HG03097 (cell line): ENCODE measurements around the gene NINJ2.

ENCODE experiments used
- ATAC-seq: cut with Tn5 transposase; IDR thresholded peaks from one replicate; pipeline ENCODE4 v1.9.1; 2021; ENCODE audit not compliant: unreplicated experiment, low FRiP score

The NINJ2 gene

DNA sequence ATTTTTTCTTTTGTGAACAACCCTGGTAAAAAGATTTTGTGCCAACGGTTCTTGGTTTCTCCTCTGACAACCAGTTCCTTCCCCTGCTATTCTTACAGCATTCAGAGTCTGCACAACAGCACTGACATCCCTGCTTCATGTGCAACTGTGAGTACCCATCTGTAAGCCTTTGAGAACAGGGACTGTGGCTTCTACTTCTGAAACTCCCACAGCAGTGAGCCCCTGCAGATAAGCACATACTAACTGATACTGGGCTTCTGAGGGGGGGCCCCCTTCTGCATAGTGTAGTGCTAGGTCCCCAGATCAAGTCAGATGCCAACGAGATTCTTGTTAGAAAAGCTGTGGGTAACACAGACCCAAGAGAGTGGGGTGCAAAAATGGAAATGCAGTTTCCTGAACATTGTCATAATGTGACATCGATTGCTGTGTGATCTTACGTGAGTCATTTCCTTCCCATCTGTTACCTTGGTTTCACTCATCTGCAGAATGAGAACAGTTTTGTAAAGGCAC is 11.1 kb upstream of the NINJ2 start:
- ATAC-seq = peak; percentile 70

DNA sequence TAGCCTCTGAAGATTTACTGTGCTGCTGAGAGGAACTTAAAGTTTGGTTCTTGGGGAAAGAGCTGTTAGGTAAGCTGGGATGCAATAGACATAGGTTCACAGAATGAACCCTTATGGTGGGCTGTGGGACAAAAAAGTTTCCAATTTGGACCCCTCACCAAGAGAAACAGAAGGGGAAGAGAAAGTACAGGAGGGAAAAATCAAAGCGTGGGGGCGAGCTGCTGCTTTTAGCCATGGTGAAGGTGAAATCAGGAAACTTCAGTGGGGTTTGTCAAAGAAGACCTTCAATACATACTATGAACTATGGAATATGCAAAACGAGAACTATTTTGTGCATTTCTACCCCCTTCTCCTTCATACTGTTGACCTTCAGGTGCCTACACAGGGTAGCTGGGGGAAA is 10.6 kb upstream of the NINJ2 start:
- peak; percentile 8 for ATAC-seq

- no peak for ATAC-seq
Measured at GRCh38 chr12:669576-669945, 6.3 kb upstream of the NINJ2 start.

GRCh38 chr12:668090-668481 is 4.8 kb upstream of the NINJ2 start:
- ATAC-seq = no peak

GRCh38 chr12:666766-667308 is 3.6 kb upstream of the NINJ2 start:
- ATAC-seq = no peak

DNA sequence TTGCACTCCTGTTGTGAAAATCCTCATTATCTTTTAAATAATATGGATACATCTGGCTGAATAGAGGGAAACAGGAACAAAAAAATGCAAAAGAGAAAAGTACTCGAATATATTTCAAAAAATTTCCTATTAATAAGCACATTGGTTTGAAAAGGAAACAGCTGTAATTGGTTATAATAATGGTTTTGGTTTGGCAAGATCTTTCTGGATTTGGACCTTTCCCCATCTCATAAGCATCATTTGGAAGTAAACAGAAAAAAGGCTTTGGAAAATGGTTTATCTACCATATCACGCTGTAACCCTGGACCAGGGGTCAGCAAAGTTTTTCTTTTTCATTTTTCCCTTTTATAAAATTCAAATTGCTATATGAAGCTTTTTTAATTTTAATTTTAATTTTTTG is 2.8 kb upstream of the NINJ2 start:
- ATAC-seq = no peak

DNA sequence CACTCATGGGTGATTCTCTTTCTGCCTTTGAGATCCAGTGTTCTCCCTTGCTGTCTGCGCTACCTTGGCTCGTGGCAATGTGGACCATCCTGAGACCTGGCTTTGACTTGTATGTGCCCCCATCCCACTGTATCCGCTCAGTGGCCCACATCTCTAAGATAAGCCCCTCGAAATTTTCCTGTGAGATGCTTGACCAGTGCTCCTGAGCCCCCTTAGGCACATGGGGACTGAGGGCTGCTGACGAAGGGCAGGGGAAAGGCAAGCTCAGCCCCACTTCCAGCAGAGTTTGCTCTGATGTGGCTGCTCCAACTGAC is 1.5 kb upstream of the NINJ2 start:
- ATAC-seq = no peak

DNA sequence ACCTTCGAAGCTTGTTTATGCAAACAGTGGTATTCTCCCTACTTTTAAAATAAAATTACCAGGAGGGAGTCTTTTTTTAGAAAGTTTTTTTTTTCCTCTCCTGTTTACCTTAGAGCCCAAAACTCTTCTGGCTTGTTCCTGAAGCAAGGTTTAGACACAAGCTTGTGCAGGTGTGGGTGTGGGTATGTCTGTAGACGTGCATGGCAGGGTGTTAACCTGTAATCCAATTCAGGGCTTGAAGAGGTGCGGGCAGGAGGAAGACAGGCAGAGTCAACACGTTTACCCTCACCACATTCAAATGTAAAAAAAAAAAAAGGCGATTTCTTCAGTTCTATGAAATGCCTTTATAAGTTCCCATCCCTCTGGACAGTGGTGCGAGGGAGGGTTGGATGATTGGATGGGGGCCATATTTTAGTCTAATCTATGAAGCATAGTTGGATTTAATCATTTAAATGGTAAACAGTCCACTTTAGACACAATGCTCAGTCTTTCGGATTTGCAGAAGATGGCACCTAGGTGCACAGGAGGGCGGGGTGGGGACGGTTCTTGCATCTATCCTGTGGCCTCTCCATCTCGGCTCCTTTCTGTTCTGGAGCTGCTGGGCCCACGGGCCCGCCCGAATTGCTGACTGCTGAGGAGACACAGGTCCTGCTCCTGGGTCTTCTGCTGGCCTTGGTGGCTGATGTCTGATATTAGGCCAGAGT is 982 bp upstream of the NINJ2 start:
- no peak for ATAC-seq

GRCh38 chr12:662566-663292 is 516 bp downstream of the NINJ2 start:
- no peak for ATAC-seq

DNA sequence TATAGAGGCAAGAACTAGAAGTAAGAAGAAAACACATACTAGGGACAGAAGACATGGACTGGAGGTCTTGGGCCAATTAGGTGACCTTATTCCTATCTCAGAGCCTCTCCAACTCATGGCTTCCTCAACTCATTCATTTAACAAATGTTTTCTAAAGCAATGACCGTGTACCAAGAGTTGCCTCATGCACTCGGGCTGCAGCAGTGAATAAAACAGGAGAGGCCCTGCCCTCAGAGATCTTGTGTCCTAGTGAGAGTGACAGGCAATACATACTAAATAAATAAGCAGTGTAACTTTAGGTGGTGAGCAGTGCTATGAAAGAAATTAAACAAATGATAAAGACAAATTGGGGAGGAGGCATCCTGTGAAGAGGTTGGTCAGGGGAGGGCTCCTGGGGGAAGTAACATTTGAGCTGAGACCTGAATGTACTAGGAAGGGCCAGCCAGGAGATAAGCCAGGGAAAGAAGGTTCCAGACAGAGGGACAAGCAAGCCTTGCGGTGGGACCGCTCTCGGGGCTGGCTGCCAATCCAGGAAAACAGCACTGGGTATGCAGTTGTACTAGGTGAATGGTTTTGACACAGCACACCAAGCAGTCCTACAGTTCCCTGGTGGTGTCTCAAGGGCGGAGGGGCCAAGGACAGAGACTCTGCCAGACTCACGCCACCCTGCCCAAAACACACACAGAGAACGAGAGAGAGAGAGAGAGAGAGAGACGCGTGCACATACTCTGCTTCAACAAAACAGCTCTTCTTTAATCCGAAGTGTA is 1.3 kb downstream of the NINJ2 start:
- ATAC-seq = no peak

- ATAC-seq = no peak
Measured at GRCh38 chr12:659090-659683, 4.1 kb downstream of the NINJ2 start.

GRCh38 chr12:650983-651382 is 12.3 kb downstream of the NINJ2 start:
- no peak for ATAC-seq

GRCh38 chr12:647385-648085 is 15.7 kb downstream of the NINJ2 start:
- no peak for ATAC-seq

GRCh38 chr12:646442-647384 is 16.5 kb downstream of the NINJ2 start:
- no peak for ATAC-seq

GRCh38 chr12:645563-646071 is 17.6 kb downstream of the NINJ2 start:
- ATAC-seq = no peak

- ATAC-seq = no peak
Measured at GRCh38 chr12:644818-645552, 18.3 kb downstream of the NINJ2 start.

- ATAC-seq = no peak
Measured at GRCh38 chr12:644303-644639, 19.0 kb downstream of the NINJ2 start.

DNA sequence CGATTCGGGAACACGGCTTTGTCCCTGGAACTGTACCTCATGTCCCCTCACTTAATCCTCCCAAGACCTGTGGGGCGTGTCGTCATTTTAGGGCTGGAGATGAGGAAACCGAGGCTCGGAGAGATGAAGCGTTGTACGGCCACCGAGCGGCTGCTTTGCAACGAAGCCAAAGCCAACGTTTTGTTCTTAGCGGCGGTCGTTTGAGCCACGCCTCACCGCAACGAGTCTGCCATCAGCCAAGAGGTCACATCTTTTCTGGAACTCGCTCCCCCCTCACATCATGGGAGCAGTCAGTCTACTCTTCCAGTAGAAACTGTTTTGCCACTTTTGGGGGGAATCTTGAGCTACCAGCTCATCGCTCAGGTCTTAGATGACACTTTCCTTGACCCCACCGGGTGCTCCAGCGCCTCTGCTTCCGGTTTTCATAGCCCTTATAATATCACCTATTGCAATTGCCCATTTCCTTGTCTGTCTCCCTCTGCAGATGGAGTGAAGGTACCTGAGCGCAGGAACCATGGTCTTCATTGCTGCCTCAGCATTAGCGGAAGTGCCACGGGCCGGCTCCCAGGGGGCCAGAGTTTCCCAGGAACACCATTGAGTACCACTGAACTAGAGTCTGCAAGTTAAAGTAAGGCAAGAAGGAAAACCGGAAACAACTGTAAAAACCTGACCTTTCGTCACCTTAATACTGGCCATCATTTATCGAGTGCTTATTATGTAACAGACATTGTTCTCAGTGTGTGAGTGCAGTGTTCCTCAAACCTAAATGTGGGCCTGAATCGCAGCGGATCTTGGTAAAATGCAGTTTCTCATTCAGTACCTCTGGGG is 19.6 kb downstream of the NINJ2 start:
- no peak for ATAC-seq
